ENCODE data around the gene PCDHGC3.

PCDHGC3 gene

DNA sequence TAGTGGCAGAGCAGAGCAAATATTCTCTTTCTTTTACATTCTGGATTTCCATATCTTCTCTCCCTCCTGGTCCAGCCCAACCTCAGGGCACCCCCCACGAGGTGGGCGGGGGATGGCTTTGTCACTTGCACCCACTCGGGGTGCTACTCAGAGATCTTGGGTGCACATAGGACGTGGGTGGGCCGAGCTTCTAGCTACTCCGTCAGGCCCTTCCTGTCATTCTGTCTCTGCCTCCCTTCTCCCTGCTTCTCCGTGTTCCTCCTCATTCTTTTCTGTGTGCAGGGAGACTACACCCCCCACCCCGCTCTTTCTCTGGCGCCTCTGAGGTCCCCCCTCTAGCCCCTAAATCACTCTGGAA, 32.7 kb downstream of the PCDHGC3 start:
- no peak for DNase-seq (ENCODE audit: low read depth)

DNA sequence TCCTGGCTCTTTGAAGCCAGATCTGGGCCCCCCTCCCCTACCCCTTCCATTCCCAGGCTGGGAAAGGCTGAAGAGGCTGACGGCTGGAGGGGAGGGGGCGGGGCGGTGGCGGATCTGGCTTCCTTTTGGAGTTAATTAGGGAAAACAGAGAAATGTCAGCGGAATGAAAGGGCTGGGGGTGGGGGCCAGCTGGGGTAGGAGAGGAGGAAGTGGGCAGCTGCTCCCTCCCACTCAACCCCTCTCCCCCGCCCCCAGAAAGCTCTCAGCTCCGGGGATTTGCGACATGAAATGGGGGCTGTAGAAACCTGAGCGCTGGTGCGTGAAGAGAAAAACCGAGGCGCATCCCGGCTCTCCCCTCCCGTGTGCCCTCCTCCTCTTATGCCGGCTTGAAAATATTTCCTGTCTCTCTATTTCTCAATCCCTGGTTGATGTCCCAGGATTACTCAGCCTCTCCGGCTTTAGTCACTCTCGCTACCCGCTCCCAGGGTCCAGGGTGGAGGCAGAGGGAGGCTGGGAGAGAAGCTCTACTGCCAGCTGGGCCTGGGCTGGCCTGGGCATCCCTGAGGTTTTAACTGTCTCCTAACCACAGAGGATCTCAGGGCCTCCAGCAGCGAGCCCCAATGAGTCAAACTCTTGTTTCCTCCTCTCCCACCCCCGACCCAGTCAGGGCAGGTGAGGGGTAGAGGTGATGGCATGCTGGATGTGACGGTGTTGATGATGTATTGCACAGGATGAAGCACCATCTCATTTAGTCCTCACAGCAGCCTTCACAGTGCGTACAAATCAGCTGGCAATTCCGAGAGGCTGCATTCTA, 33.2 kb downstream of the PCDHGC3 start:
- peak; percentile 88 for DNase-seq (ENCODE audit: low read depth)

DNA sequence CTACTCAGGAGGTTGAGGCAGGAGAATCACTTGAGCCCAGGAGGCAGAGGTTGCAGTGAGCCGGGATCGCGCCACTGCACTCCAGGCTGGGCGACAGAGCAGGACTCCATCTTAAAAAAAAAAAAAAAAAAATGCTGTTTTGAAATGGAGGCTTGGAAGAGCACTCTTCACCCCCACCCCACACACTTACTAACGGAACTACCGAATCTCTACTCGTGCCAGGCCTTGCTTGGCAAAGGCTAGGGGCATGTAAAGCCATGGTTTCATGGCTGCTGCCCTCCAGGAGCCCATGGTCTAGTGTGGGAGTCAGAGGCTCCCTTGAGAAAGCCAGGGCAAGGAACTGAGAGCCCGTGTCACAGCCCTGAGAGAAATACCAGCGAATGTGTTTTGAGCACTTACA, 34.4 kb downstream of the PCDHGC3 start:
- DNase-seq (ENCODE audit: low read depth): no peak

DNA sequence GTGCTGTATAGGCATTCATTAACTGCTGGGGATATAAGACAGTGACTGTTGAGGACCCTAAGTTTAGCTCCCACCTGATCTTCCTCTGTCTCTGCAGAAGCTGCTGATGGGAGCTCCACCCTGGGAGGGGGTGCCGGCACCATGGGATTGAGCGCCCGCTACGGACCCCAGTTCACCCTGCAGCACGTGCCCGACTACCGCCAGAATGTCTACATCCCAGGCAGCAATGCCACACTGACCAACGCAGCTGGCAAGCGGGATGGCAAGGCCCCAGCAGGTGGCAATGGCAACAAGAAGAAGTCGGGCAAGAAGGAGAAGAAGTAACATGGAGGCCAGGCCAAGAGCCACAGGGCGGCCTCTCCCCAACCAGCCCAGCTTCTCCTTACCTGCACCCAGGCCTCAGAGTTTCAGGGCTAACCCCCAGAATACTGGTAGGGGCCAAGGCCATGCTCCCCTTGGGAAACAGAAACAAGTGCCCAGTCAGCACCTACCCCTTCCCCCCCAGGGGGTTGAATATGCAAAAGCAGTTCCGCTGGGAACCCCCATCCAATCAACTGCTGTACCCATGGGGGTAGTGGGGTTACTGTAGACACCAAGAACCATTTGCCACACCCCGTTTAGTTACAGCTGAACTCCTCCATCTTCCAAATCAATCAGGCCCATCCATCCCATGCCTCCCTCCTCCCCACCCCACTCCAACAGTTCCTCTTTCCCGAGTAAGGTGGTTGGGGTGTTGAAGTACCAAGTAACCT, 35.3 kb downstream of the PCDHGC3 start:
- no peak for DNase-seq (ENCODE audit: low read depth)

DNA sequence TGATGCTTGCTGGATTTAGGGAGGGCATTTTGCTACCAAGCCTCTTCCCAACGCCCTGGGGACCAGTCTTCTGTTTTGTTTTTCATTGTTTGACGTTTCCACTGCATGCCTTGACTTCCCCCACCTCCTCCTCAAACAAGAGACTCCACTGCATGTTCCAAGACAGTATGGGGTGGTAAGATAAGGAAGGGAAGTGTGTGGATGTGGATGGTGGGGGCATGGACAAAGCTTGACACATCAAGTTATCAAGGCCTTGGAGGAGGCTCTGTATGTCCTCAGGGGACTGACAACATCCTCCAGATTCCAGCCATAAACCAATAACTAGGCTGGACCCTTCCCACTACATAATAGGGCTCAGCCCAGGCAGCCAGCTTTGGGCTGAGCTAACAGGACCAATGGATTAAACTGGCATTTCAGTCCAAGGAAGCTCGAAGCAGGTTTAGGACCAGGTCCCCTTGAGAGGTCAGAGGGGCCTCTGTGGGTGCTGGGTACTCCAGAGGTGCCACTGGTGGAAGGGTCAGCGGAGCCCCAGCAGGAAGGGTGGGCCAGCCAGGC, 36.1 kb downstream of the PCDHGC3 start:
- DNase-seq (ENCODE audit: low read depth): no peak

DNA sequence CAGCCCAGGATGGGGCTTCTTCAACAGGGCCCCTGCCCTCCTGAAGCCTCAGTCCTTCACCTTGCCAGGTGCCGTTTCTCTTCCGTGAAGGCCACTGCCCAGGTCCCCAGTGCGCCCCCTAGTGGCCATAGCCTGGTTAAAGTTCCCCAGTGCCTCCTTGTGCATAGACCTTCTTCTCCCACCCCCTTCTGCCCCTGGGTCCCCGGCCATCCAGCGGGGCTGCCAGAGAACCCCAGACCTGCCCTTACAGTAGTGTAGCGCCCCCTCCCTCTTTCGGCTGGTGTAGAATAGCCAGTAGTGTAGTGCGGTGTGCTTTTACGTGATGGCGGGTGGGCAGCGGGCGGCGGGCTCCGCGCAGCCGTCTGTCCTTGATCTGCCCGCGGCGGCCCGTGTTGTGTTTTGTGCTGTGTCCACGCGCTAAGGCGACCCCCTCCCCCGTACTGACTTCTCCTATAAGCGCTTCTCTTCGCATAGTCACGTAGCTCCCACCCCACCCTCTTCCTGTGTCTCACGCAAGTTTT, 36.7 kb downstream of the PCDHGC3 start:
- peak; percentile 53 for DNase-seq (ENCODE audit: low read depth)

GRCh38 chr5:141512911-141513626, 37.3 kb downstream of the PCDHGC3 start:
- no peak for DNase-seq (ENCODE audit: low read depth)

DNA sequence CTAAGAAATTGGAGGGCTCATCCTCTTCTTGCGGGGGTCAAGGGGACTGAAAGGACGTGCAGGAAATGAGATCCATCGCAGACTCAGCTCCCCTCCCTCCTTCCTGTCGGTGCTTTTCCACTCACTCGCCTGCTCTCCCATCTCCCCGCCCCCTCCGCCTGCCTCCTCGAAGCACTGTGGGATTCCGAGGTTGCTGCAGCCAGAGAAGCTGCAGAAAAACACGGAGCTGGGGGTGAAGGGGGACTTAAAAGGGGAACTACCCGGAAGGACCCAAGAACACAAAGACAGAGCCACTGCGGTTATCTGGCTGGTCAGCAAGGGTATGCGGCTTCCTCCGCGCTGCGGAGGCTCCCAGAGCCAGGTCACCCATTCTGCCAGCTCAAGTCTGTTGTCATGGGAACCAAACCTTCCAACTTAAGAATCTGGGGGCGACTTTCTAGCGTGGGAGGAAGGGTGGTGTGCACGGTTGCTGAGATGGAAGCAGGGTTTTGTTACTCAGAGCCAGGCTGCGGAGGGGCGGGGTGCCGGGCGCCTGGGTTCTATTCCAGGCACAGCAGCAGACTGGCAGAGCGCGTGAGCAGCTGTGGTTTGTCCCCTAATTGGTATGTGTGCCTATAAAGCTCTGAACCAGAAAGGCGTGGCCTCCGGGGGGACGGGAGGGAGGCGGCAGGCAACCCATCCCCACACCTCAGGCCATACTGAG, 38.0 kb downstream of the PCDHGC3 start:
- DNase-seq (ENCODE audit: low read depth): peak; percentile 71

- no peak for DNase-seq (ENCODE audit: low read depth)
Measured at GRCh38 chr5:141514330-141515133, 38.8 kb downstream of the PCDHGC3 start.

GRCh38 chr5:141515141-141515540, 39.4 kb downstream of the PCDHGC3 start:
- no peak for DNase-seq (ENCODE audit: low read depth)

- no peak for DNase-seq (ENCODE audit: low read depth)
Measured at GRCh38 chr5:141515946-141516671, 40.3 kb downstream of the PCDHGC3 start.

DNA sequence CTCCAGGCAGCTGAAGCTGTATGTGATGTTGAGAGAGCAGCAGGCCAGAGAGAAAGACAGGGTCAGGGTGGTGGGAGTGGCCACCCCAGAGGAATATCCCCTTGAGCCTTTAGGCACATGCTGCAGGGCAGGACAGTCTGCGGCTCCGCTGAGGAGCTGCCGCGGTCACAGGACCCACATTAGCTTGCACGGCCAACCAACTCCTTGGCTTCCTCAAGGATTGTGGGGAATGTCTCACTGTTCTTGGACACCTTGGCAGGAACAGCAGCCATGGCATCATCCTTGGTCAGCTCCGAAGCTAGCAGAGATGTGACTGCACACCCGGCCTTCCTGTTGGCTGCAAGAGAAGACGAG, 40.9 kb downstream of the PCDHGC3 start:
- DNase-seq (ENCODE audit: low read depth): no peak

DNA sequence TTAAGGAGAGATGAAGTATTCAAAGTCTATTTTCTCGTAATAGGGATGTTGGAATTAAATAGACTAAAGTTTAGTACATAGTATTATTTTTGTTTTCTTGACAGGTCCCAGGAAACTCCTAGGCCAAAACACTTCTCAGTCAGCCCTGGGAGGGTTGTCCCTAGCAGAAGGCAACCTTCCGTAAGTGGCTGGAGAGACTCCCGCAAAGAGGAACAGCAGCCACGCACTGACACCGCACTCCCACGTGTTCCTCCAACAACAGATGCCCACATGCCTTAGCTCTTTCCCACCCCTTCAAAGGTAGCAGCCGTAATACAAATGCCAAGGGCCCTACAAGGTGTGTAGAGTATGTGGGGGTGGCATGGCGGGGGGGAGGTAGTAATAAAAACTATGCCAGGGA, 41.5 kb downstream of the PCDHGC3 start:
- DNase-seq (ENCODE audit: low read depth): no peak

- DNase-seq (ENCODE audit: low read depth): peak; percentile 67
Measured at GRCh38 chr5:141517880-141518617, 42.3 kb downstream of the PCDHGC3 start.

DNA sequence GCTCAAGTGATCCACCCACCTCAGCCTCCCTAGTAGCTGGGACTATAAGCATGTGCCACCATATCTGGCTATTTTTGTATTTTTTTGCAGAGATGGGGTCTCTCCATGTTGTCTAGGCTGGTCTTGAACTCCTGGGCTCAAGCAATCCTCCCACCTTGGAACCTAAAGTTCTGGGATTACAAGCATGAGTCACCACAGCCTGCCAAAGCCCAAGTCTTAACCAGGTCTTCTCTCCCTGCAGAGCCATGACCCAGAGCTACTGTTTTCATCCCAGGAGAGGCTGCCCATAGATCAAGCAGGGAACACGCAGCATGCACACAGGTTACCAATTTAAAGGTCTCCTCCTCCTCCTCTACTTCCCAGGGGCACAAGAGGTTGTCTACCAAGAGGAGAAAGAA, 42.9 kb downstream of the PCDHGC3 start:
- no peak for DNase-seq (ENCODE audit: low read depth)

GRCh38 chr5:141519605-141520565, 44.1 kb downstream of the PCDHGC3 start:
- DNase-seq (ENCODE audit: low read depth): no peak

DNA sequence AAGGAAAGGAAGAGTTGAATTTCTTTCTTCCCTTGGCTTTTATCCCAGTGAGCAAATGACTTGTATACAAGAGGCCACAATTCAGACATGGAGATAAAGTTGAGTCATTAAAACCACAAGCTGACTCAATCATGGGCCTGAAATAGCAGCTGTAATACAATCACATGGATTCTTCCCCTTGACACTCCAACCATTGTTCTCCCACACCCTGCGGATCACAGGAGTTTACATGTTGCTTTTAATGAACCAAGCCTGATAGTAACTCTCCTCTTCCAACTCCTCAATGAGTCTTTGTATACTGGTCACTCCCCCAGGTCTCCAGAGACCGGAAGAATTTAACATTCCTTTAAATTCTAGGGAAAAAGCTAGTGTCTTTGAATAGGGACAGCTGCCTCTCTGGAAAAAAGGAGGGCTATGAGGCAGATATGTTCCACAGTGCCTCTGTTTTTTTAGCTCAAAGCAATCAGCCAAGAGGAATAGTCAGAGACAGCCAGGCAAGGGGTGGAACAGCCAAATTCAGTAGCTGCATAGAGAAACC, 45.5 kb downstream of the PCDHGC3 start:
- peak; percentile 96 for DNase-seq (ENCODE audit: low read depth)

DNA sequence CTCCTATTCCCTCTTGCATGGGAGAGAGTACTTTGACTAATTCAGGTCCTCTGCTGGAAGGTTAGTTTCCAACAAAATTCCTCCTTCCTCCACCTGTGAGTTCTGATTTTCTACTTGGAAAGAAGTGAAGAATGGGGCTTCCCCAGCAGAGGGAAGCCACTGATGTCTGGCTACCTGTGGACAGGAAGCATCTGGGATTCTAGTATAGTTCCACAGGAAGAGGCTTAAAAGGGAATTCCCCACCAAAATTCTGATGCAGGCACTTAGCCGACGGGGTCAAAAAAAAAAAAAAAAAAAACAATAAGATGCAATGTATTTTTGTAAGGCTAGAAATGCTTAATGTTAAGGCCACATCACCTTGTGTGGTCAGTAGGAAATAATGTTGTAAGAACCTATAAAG, 46.5 kb downstream of the PCDHGC3 start:
- DNase-seq (ENCODE audit: low read depth): no peak
